Astrocyte (in vitro differentiated cells and primary cell): ENCODE results near the gene NEU2. TPM values are rescaled to one million over a fixed set of nuclear protein-coding genes. Genes with fewer than 3 reads are reported as not detected.

Experiments used
- DNase-seq: peaks from one replicate; pipeline ENCODE4 v3.0.0-alpha.2; 2010; ENCODE audit warnings: low read depth
- FAIRE-seq: peaks from 2 replicates; lab custom pipeline; 2011; peaks lifted over from hg19 to GRCh38; lab: Jason Lieb, UNC
- H2AFZ ChIP-seq: 2 replicates; pipeline ENCODE4 v1.6.0; 2012; ENCODE audit warnings: low read depth, low read length, inconsistent platforms
- H3K27ac ChIP-seq: 2 replicates; pipeline ENCODE4 v1.5.1; 2011; ENCODE audit warnings: low read depth, low read length, inconsistent platforms
- H3K27me3 ChIP-seq: 2 replicates; pipeline ENCODE4 v1.6.0; 2011; ENCODE audit warnings: low read length, inconsistent platforms; ENCODE audit not compliant: insufficient read depth
- H3K36me3 ChIP-seq: 2 replicates; pipeline ENCODE4 v1.5.1; 2011; ENCODE audit warnings: low read length, inconsistent platforms; ENCODE audit not compliant: insufficient read depth
- H3K4me1 ChIP-seq: 2 replicates; pipeline ENCODE4 v1.5.1; 2011; ENCODE audit warnings: low read length, inconsistent platforms; ENCODE audit not compliant: insufficient read depth
- H3K4me2 ChIP-seq: 2 replicates; pipeline ENCODE4 v1.6.0; 2012; ENCODE audit warnings: low read length, inconsistent platforms
- H3K4me3 ChIP-seq: 2 replicates; pipeline ENCODE4 v1.5.1; 2011; ENCODE audit warnings: low read depth, mild to moderate bottlenecking, low read length, inconsistent platforms; ENCODE audit not compliant: insufficient read depth
- H3K79me2 ChIP-seq: 2 replicates; pipeline ENCODE4 v1.6.0; 2012; ENCODE audit warnings: mild to moderate bottlenecking, low read length, inconsistent platforms; ENCODE audit not compliant: insufficient read depth
- H3K9ac ChIP-seq: 2 replicates; pipeline ENCODE4 v1.6.0; 2012; ENCODE audit warnings: mild to moderate bottlenecking, low read length, inconsistent platforms
- H3K9me3 ChIP-seq: 2 replicates; pipeline ENCODE4 v1.5.1; 2012; ENCODE audit warnings: low read depth, mild to moderate bottlenecking, low read length, inconsistent platforms; ENCODE audit not compliant: insufficient read depth
- H4K20me1 ChIP-seq: 2 replicates; pipeline ENCODE4 v1.6.0; 2012; ENCODE audit warnings: low read length, inconsistent platforms; ENCODE audit not compliant: insufficient read depth
- H3K27ac Mint-ChIP-seq: one replicate; pipeline ENCODE4 v1.8.0; 2021; ENCODE audit warnings: mild to moderate bottlenecking, mixed read lengths; ENCODE audit not compliant: unreplicated experiment
- H3K27me3 Mint-ChIP-seq: one replicate; pipeline ENCODE4 v1.8.0; 2021; ENCODE audit warnings: low read depth, mixed read lengths; ENCODE audit not compliant: unreplicated experiment
- H3K36me3 Mint-ChIP-seq: one replicate; pipeline ENCODE4 v1.8.0; 2021; ENCODE audit warnings: low read depth, mixed read lengths; ENCODE audit not compliant: unreplicated experiment
- H3K4me1 Mint-ChIP-seq: one replicate; pipeline ENCODE4 v1.8.0; 2021; ENCODE audit warnings: low read depth, mixed read lengths; ENCODE audit not compliant: unreplicated experiment
- H3K4me3 Mint-ChIP-seq: one replicate; pipeline ENCODE4 v1.8.0; 2021; ENCODE audit warnings: mild to moderate bottlenecking, moderate library complexity, mixed read lengths; ENCODE audit not compliant: unreplicated experiment
- H3K9me3 Mint-ChIP-seq: one replicate; pipeline ENCODE4 v1.8.0; 2021; ENCODE audit warnings: mild to moderate bottlenecking, mixed read lengths; ENCODE audit not compliant: unreplicated experiment
- CTCF ChIP-seq: IDR thresholded peaks from 2 replicates; pipeline ENCODE4 v1.5.1; 2011; ENCODE audit warnings: low read depth, mild to moderate bottlenecking, inconsistent platforms, low read length, moderate library complexity; ENCODE audit not compliant: insufficient read depth
- EZH2 ChIP-seq: IDR thresholded peaks from 2 replicates; pipeline ENCODE4 v1.6.1; 2012; ENCODE audit warnings: mild to moderate bottlenecking, low read length, inconsistent platforms; ENCODE audit not compliant: insufficient read depth
- total RNA-seq: library from RNA; stranded (reverse); gene quantifications from 2 replicates; pipeline ENCODE4 v1.2.1, GENCODE V29; 2021

Gene NEU2
- total RNA-seq, 1 donor from 2014 or later, result not detected

- no peak overlapping the region for H3K4me3 ChIP-seq
- H3K79me2 ChIP-seq, result no peaks in the 10 kb centered on the region
- Mint-ChIP-seq H3K4me3 (no peak overlapping the region), H3K4me1 (no peaks in the 10 kb centered on the region), H3K27ac (no peak overlapping the region), H3K27me3 (peaks cover 64% of the 10 kb centered on the region), H3K9me3 (peaks cover 13% of the 10 kb centered on the region), H3K36me3 (peaks cover 2% of the 10 kb centered on the region)
- H3K9me3 ChIP-seq, result no peaks in the 10 kb centered on the region
- H3K4me1 ChIP-seq, result no peaks in the 10 kb centered on the region
- FAIRE-seq, result no peak
- H3K9ac ChIP-seq, result no peak overlapping the region
- H3K4me2 ChIP-seq, result no peak overlapping the region
- H3K27ac ChIP-seq, result no peak overlapping the region
- DNase-seq, result no peak
- H3K27me3 ChIP-seq, result peaks cover 5% of the 10 kb centered on the region
- no peak overlapping the region for H2AFZ ChIP-seq
- TF ChIP-seq EZH2 (no peak), CTCF (no peak)
- no peaks in the 10 kb centered on the region for H4K20me1 ChIP-seq
- no peaks in the 10 kb centered on the region for H3K36me3 ChIP-seq
Observed at GRCh38 chr2:233047667-233048066, 15.2 kb downstream of the NEU2 start.

GRCh38 chr2:233048569-233049193 is 16.2 kb downstream of the NEU2 start:
- DNase-seq (no peak), FAIRE-seq (no peak)
- TF ChIP-seq EZH2 (no peak), CTCF (no peak)
- Mint-ChIP-seq H3K4me3 (no peak overlapping the region), H3K4me1 (no peaks in the 10 kb centered on the region), H3K36me3 (peaks cover 2% of the 10 kb centered on the region), H3K9me3 (peaks cover 11% of the 10 kb centered on the region), H3K27ac (no peak overlapping the region), H3K27me3 (peaks cover 60% of the 10 kb centered on the region)
- H3K9me3 ChIP-seq, result no peaks in the 10 kb centered on the region
- H2AFZ ChIP-seq, result no peak overlapping the region
- no peak overlapping the region for H3K9ac ChIP-seq
- no peak overlapping the region for H3K27ac ChIP-seq
- peaks cover 5% of the 10 kb centered on the region for H3K27me3 ChIP-seq
- H3K4me3 ChIP-seq, result no peak overlapping the region
- H3K4me2 ChIP-seq, result no peak overlapping the region
- no peaks in the 10 kb centered on the region for H4K20me1 ChIP-seq
- no peaks in the 10 kb centered on the region for H3K79me2 ChIP-seq
- H3K36me3 ChIP-seq, result no peaks in the 10 kb centered on the region
- no peaks in the 10 kb centered on the region for H3K4me1 ChIP-seq

- Histone ChIP-seq H2AFZ (no peak overlapping the region), H3K9me3 (no peaks in the 10 kb centered on the region), H3K9ac (no peak overlapping the region), H3K4me1 (no peaks in the 10 kb centered on the region), H3K79me2 (no peaks in the 10 kb centered on the region), H4K20me1 (no peaks in the 10 kb centered on the region), H3K36me3 (no peaks in the 10 kb centered on the region), H3K4me2 (no peak overlapping the region), H3K27me3 (peaks cover 5% of the 10 kb centered on the region), H3K27ac (no peak overlapping the region), H3K4me3 (no peak overlapping the region)
- H3K4me1 Mint-ChIP-seq, result no peaks in the 10 kb centered on the region
- no peak overlapping the region for H3K27ac Mint-ChIP-seq
- DNase-seq (no peak), FAIRE-seq (no peak)
- peaks cover 64% of the 10 kb centered on the region for H3K27me3 Mint-ChIP-seq
- peaks cover 6% of the 10 kb centered on the region for H3K9me3 Mint-ChIP-seq
- TF ChIP-seq EZH2 (no peak), CTCF (no peak)
- H3K36me3 Mint-ChIP-seq, result peaks cover under 1% of the 10 kb centered on the region
- no peak overlapping the region for H3K4me3 Mint-ChIP-seq
Observed at GRCh38 chr2:233049194-233049761, 16.8 kb downstream of the NEU2 start.
